GM19395 (cell line): ENCODE measurements around the gene KATNBL1.
A peak's percentile ranks its signal among the peaks of the same experiment; 100 is the strongest.

Source experiments
- ATAC-seq: cut with Tn5 transposase; IDR thresholded peaks from one replicate; pipeline ENCODE4 v1.9.1; 2021; ENCODE audit warnings: mild to moderate bottlenecking, moderate library complexity; ENCODE audit not compliant: unreplicated experiment

Gene KATNBL1

GRCh38 chr15:34209421-34210282 is at the start of gene KATNBL1:
Gene KATNBL1 (minus strand): TSS chr15:34210096. CDS start chr15:34163676, 46,420 bp downstream.
- peak; percentile 93 for ATAC-seq

DNA sequence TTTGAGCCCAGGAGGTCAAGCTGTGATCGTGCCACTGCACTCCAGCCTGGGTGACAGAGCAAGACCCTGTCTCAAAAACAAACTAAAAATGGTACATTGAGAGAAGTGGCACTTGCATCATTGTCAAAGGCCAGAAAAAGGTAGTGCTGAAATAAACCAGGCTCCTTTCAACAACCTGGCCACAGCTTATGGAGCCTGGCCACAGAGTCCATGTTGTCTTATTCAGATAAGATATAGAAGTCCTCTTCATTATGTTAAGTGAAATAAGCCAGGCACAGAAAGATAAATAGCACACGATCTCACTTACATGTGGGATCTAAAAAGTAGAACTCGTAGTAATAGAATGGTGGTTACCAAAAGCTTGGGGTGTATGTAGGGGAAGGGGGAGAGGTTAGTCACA is 49.7 kb upstream of the KATNBL1 start:
- ATAC-seq = no peak

GRCh38 chr15:34258151-34258550 is 48.3 kb upstream of the KATNBL1 start:
- ATAC-seq = no peak

DNA sequence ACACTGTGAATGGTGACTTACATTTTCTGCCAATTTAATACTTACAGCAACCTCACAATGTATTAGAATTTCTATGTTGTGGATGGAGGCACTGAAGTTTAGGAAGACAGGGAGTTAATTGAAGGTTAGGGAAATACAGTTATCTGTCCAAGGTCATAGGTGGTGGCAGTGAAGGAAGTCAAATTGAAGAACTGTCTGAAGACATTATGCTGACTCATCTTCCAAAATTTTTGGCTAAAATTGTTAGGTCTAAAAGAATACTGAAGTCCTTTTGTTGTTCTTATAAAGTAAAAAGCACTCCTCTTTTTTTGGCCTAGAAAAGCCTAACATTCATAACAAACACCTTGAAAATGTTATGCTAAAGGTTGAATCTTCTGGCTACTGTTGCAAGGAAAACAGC is 42.6 kb upstream of the KATNBL1 start:
- no peak for ATAC-seq

DNA sequence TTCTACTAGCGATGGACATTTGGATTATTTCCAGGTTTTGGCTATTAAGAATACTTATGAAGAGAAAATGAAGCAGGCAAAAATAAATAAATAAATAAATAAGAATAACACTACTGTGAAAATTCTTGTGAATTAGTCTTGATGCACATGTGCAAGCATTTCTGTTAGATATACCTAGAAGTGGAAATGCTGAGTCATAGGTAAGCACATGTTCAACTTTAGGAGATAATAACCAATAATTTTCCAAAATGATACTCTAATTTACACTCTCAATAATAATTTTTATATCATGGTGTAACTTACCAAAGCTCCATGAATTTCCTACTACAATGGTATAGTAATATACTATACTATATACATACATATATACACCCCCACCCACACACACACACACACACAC is 38.3 kb upstream of the KATNBL1 start:
- no peak for ATAC-seq

DNA sequence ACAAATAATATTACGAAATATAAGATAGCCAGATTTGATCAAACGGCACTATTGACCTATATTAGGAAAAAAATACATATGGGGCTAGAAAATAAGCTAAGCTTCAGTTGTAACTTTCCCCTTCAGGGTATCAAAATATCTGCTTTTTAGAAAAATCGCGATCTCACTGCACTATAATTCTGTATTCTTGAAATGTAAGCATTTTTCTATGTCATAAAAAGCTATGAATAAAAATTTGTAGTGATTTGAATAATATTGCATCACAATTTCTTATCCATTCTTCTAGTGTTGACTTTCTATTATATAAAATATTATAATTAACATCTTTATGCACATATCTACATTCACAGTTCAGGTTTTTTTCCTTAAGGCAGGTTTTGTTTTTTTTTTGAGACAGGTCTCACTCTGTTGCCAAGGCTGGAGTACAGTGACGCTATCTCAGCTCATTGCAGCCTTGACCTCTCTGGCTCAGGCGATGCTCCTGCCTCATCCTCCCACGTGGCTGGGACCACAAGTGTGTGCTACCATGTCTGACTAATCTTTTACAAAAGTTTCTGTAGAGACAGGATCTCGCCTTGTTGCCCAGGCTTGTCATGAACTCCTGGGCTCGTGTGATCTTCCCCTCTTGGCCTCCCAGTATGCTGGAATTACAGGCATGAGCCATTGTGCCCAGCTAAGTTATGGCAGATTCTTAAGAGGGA is 36.5 kb upstream of the KATNBL1 start:
- no peak for ATAC-seq

DNA sequence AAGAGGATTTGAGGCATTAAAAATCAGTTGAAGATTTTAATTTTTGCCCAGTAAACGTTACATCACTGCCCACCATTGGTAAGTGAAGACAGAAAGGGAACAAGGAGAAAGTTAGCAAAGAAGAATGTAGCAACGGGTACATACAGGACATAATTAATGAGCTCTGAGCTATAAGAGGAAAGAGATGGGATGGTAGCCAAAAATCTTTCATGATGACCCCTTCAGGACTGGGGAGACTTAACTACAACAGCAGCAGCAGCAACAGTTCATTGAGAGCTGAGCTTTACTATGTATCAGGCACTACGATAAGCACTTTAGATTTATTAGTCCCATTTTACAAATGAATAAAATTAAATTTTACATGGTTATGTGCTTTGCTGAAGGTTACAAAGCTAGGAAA is 33.3 kb upstream of the KATNBL1 start:
- no peak for ATAC-seq

DNA sequence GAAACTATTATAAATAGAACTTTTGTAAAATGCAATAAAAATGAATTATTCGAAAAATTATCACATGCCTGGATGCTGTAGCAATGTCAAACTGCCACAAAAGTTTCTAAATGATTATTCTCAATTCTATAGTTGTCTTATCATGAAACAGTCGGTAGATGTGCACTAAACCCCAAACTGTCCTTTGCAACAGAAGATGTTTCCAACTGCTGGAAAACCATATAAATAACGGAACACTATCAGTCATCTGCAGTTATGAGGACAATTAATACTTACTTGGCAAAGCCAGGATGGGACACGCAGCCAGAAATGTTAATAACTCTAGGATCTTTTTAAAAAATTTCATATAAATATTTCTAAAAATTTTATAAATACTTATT is 32.4 kb upstream of the KATNBL1 start:
- no peak for ATAC-seq

GRCh38 chr15:34241376-34242330 is 31.8 kb upstream of the KATNBL1 start:
- ATAC-seq = no peak

GRCh38 chr15:34240537-34240936 is 30.6 kb upstream of the KATNBL1 start:
- no peak for ATAC-seq

DNA sequence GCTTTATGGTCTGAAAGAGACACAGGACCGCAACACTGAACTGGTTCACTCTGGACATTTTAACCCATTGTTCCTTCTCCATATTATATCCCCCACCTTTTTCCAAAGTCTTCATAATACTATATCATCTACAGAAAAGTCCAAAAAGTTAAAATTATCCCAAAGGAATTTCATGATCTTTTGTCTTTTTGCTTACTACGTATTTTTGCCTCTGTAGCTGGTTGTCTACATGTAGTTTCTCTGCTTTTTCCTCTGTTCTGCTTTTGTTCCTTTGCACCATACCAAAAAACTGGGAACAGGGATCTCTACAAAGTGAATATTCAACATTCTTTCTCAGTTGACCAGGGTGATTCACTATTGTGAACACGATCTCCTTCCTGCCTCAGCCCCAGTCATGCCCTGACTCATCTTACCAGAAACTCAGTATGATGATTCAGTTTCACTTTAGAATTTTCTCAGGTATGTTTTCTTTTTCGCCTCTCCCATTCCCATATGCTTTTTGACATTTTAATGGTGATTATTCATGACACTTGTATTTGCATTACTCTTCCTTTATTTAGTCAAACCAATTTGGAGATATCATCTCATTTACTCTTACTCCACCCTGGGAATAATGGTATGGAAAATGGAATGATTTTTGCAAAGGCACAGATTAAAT is 29.4 kb upstream of the KATNBL1 start:
- ATAC-seq = no peak

GRCh38 chr15:34233614-34234013 is 23.7 kb upstream of the KATNBL1 start:
- ATAC-seq = no peak

DNA sequence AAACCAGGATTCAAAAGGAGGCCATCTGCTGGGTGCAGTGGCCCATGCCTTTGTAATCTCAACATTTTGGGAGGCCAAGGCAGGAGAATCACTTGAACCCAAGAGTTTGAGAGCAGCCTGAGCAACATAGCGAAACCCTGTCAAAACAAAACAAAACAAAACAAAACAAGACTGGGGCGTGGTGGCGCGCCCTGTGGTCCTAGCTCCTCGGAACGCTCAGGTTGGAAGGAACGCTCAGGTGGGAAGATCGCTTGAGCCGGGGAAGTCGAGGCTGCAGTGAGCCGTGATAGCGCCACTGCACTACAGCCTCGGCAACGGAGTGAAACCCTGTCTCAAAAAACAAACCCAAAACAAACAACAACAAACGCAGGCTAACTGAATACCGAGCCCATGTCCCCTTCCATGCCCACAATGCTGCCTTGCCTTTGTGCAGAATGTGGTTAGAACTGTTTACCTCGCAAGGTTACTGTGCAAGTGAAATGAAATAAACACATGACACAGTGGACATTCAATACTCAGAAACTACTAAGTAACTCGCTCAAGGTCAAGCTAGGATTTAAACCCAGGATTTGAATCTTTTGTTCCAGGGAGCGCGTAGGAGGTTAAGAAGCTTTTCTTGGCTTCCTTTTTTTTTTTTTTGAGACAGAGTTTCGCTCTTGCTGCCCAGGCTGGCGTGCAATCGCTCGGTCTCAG is 14.2 kb upstream of the KATNBL1 start:
- ATAC-seq = no peak

- no peak for ATAC-seq
These were observed 7.8 kb upstream of the KATNBL1 start for GRCh38 chr15:34217587-34218225.

DNA sequence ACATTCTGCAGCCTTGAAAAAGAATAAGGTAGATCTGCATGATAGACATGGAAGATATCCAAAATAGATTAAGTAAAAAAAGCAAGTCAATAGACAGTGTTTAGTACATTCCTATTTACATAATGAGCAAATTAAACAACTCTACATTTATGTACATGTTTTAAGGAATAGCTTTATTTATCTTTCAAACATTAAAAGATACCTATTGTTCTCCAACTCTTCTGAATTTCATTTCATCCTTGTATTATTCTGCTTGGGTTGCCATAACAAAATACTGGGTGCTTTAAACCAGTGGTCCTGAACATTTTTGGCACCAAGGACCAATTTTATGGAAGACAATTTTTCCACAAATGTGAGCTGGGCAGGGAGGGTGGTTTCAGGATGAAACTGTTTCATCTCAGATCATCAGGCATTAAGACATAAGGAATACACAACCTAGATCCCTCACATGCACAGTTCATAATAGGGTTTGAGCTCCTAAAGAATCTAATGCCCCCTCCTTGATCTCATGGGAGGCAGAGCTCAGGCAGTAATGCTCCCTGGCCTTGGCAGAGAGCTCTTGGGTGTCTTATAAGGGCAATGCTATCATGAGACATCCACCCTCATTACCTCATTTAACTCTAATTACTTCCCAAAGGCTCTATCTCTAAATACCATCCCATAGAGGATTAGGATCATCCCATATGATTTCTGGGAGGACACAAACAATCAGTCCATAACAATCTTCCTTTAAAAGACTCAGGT is 6.8 kb upstream of the KATNBL1 start:
- ATAC-seq = no peak

DNA sequence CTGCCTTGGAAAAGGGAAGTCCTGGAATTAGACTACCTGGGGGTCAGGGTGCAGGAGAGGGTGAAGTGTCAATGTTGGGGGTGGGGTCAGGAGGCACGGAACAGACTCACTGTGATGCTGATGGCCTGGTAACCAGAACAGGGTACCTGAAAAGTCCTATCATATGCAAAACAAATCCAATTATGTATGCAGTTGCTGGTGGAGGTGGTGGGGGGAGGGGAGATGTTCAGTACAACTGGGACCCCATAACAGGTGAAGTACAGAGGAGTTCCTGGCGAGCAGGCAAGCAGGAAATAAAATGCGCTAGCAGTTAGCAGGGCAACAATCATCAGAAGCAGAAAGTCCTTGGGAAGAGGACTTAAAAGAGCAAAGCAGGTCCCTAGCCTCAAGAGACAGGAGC is 4.2 kb upstream of the KATNBL1 start:
- ATAC-seq = no peak

- no peak for ATAC-seq
These were observed 3.8 kb upstream of the KATNBL1 start for GRCh38 chr15:34213690-34214089.

GRCh38 chr15:34206011-34206410 is 3.9 kb downstream of the KATNBL1 start:
- ATAC-seq = no peak

DNA sequence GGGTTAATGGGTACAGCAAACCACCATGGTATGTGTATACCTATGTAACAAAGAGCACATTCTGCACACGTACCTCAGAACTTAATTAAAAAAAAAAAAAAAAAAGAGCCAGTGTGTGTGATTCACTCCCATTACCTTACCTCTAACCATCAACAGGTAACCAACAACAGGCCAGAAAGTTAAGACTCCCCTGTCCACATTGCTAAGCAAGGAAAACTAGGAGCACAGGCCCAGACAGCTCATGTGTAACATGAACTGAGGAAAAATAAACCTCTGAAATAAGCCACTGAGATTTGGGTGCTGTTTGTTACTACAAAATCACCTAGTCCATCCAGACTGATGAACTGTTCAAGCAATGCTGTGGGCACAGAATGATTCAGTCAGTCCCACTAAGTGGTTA is 6.0 kb downstream of the KATNBL1 start:
- no peak for ATAC-seq
